Neural progenitor cell (in vitro differentiated cells): ENCODE data around the gene NAA11. TPM values are rescaled to one million over a fixed set of nuclear protein-coding genes. Genes with fewer than 3 reads are reported as not detected.
A peak's percentile ranks its signal among the peaks of the same experiment; 100 is the strongest.

ENCODE experiments used
- DNase-seq: peaks from one replicate; pipeline ENCODE4 v3.0.0-alpha.2; 2016; ENCODE audit warnings: low spot score
- H2AFZ ChIP-seq: fragments of 200-600 bp; sonication (generic); replicated peaks from 2 replicates; pipeline ENCODE4 v1.6.1; 2016; ENCODE audit warnings: antibody characterized with exemption
- H3F3A ChIP-seq: fragments of 200-600 bp; sonication (generic); 2 replicates; pipeline ENCODE4 v1.6.1; 2016; ENCODE audit warnings: antibody characterized with exemption, low read depth
- H3K27ac ChIP-seq: fragments of 200-600 bp; sonication (generic); 2 replicates; pipeline ENCODE4 v1.5.1; 2016; ENCODE audit warnings: mild to moderate bottlenecking
- H3K27me3 ChIP-seq: fragments of 200-600 bp; sonication (generic); 2 replicates; pipeline ENCODE4 v1.6.1; 2016; ENCODE audit warnings: mild to moderate bottlenecking, moderate library complexity
- H3K36me3 ChIP-seq: fragments of 200-600 bp; sonication (generic); 2 replicates; pipeline ENCODE4 v1.5.1; 2016
- H3K4me1 ChIP-seq: fragments of 200-600 bp; sonication (generic); 2 replicates; pipeline ENCODE4 v1.6.1; 2016; ENCODE audit warnings: mixed run types
- H3K4me2 ChIP-seq: fragments of 200-600 bp; sonication (generic); 2 replicates; pipeline ENCODE4 v1.6.1; 2016
- H3K4me3 ChIP-seq: fragments of 200-600 bp; sonication (generic); 2 replicates; pipeline ENCODE4 v1.5.1; 2016
- H3K79me2 ChIP-seq: fragments of 200-600 bp; sonication (generic); 2 replicates; pipeline ENCODE4 v1.6.1; 2016; ENCODE audit warnings: low read depth
- H3K9ac ChIP-seq: fragments of 200-600 bp; sonication (generic); 2 replicates; pipeline ENCODE4 v1.6.1; 2016
- H3K9me3 ChIP-seq: fragments of 200-600 bp; sonication (generic); 2 replicates; pipeline ENCODE4 v1.5.1; 2016; ENCODE audit warnings: low read depth
- H4K20me1 ChIP-seq: fragments of 200-600 bp; sonication (generic); 2 replicates; pipeline ENCODE4 v1.6.1; 2016; ENCODE audit warnings: low read depth
- H3K27ac Mint-ChIP-seq: 3 replicates; pipeline ENCODE4 v1.8.0; 2021; ENCODE audit warnings: mixed read lengths
- H3K27me3 Mint-ChIP-seq: 2 replicates; pipeline ENCODE4 v1.8.0; 2022; ENCODE audit warnings: low read depth, mild to moderate bottlenecking, inconsistent platforms, moderate library complexity, mixed read lengths; ENCODE audit not compliant: insufficient read depth
- H3K36me3 Mint-ChIP-seq: 3 replicates; pipeline ENCODE4 v1.8.0; 2021; ENCODE audit warnings: mixed read lengths
- H3K4me1 Mint-ChIP-seq: 3 replicates; pipeline ENCODE4 v1.8.0; 2021; ENCODE audit warnings: mixed read lengths
- H3K4me3 Mint-ChIP-seq: 3 replicates; pipeline ENCODE4 v1.8.0; 2021; ENCODE audit warnings: mild to moderate bottlenecking, moderate library complexity, mixed read lengths
- H3K9me3 Mint-ChIP-seq: 3 replicates; pipeline ENCODE4 v1.8.0; 2020; ENCODE audit warnings: mixed read lengths
- EZH2 ChIP-seq: fragments of 200-600 bp; sonication (generic); IDR thresholded peaks from 2 replicates; pipeline ENCODE4 v1.6.1; 2017; ENCODE audit warnings: antibody characterized with exemption, mild to moderate bottlenecking, moderate library complexity
- EZH2phosphoT487 ChIP-seq: fragments of 200-600 bp; sonication (generic); IDR thresholded peaks from 2 replicates; pipeline ENCODE4 v1.6.1; 2017; ENCODE audit warnings: antibody characterized with exemption
- total RNA-seq: library from RNA; depleted of rRNA; stranded (reverse); fragments of >200 nt; gene quantifications from 2 replicates; pipeline ENCODE4 v1.2.3, GENCODE V29; 2015; ENCODE audit warnings: low replicate concordance
- TF ChIP-seq, protein P1 (sequence below): fragments of 200-600 bp; sonication (generic); IDR thresholded peaks from 2 replicates; pipeline ENCODE4 v1.5.1; 2017; ENCODE audit warnings: antibody characterized with exemption, mild to moderate bottlenecking

Gene NAA11
- total RNA-seq, 1 donor from 2014 or later = not detected

DNA sequence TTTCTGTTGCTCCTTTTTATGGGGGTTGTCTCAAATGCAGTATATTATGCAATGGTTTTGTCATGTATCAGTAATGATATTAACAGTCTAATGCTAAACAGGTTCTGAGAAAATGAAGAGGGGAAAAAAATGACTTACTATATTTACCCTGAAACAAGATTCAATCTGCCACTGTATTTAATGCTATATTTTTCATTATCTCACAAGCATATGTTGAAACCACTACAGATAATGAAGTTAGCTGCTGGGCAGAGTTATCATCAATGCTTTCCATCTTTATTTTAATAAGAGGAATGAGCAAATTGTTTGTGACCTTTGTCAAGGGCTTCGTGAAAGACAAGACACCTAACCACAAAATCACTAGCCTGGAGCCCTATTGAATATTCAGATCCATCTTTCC lies 32.6 kb upstream of the NAA11 start:
- Histone ChIP-seq H3K36me3 (no peaks in the 10 kb centered on the region), H3K4me1 (no peaks in the 10 kb centered on the region), H3K9ac (no peak overlapping the region), H3K27ac (no peak overlapping the region), H2AFZ (no peak overlapping the region), H3K4me3 (no peak overlapping the region), H3K4me2 (no peak overlapping the region), H4K20me1 (no peaks in the 10 kb centered on the region), H3F3A (no peaks in the 10 kb centered on the region), H3K27me3 (no peaks in the 10 kb centered on the region), H3K79me2 (no peaks in the 10 kb centered on the region), H3K9me3 (no peaks in the 10 kb centered on the region)
- Mint-ChIP-seq H3K27ac (no peak overlapping the region), H3K4me1 (no peaks in the 10 kb centered on the region), H3K36me3 (no peaks in the 10 kb centered on the region), H3K9me3 (no peaks in the 10 kb centered on the region), H3K27me3 (no peaks in the 10 kb centered on the region), H3K4me3 (no peak overlapping the region)
- no peak for DNase-seq
- TF ChIP-seq EZH2 = no peak
- TF ChIP-seq, protein P1, sequence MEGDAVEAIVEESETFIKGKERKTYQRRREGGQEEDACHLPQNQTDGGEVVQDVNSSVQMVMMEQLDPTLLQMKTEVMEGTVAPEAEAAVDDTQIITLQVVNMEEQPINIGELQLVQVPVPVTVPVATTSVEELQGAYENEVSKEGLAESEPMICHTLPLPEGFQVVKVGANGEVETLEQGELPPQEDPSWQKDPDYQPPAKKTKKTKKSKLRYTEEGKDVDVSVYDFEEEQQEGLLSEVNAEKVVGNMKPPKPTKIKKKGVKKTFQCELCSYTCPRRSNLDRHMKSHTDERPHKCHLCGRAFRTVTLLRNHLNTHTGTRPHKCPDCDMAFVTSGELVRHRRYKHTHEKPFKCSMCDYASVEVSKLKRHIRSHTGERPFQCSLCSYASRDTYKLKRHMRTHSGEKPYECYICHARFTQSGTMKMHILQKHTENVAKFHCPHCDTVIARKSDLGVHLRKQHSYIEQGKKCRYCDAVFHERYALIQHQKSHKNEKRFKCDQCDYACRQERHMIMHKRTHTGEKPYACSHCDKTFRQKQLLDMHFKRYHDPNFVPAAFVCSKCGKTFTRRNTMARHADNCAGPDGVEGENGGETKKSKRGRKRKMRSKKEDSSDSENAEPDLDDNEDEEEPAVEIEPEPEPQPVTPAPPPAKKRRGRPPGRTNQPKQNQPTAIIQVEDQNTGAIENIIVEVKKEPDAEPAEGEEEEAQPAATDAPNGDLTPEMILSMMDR = no peak
- TF ChIP-seq EZH2phosphoT487 = no peak

DNA sequence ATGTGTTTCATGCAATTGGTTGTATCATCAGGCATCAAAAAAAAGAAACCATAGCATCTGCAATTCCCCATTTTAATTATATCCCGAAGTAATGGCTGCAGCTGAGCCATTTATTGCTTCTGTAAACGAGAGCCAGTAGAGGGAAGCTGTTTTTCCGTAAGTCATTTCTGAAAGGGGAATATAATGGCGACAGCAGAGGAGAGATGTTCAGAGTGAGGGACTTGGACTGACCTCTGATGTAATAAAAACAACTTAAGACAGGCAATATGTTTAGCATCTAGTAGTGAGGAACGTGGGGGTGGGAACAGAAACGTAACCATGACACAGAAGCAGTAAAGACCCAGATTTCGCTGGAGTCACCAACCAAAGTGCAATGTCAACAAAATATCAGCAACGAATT lies 31.5 kb upstream of the NAA11 start:
- no peak overlapping the region for H3K27ac ChIP-seq
- no peaks in the 10 kb centered on the region for H3F3A ChIP-seq
- no peak for TF ChIP-seq EZH2
- no peak for TF ChIP-seq EZH2phosphoT487
- TF ChIP-seq, protein P1 = no peak
- H3K4me2 ChIP-seq = no peak overlapping the region
- H3K4me3 ChIP-seq = no peak overlapping the region
- no peaks in the 10 kb centered on the region for H3K27me3 Mint-ChIP-seq
- no peaks in the 10 kb centered on the region for H3K27me3 ChIP-seq
- H3K4me1 Mint-ChIP-seq = no peaks in the 10 kb centered on the region
- DNase-seq = no peak
- no peak overlapping the region for H3K27ac Mint-ChIP-seq
- no peaks in the 10 kb centered on the region for H3K9me3 Mint-ChIP-seq
- no peaks in the 10 kb centered on the region for H4K20me1 ChIP-seq
- H3K9ac ChIP-seq = no peak overlapping the region
- no peak overlapping the region for H3K4me3 Mint-ChIP-seq
- no peaks in the 10 kb centered on the region for H3K9me3 ChIP-seq
- H3K36me3 Mint-ChIP-seq = no peaks in the 10 kb centered on the region
- H3K36me3 ChIP-seq = no peaks in the 10 kb centered on the region
- peak overlapping the region; percentile 54 for H2AFZ ChIP-seq
- H3K4me1 ChIP-seq = no peaks in the 10 kb centered on the region
- H3K79me2 ChIP-seq = no peaks in the 10 kb centered on the region

DNA sequence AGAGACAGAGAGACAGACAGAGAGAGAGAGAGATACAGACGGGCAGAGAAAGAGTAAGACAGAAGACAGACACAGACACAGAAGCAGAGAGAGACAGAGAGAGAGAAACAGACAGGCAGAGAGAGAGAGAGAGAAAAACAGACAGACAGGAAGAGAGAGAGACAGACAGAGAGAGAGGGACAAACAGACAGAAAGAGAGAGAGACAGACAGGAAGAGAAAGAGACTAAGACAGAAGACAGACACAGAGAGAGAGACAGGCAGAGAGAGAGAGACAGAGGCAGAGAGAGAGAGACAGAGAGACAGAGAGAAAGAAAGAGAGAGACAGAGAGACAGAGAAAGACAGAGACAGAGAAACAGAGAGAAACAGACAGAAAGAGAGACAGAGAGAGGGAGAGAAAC lies 27.2 kb upstream of the NAA11 start:
- Mint-ChIP-seq H3K27me3 (no peaks in the 10 kb centered on the region), H3K27ac (no peak overlapping the region), H3K4me3 (no peak overlapping the region), H3K9me3 (peaks cover 6% of the 10 kb centered on the region), H3K36me3 (peaks cover 1% of the 10 kb centered on the region), H3K4me1 (no peaks in the 10 kb centered on the region)
- no peak for DNase-seq
- H3K27ac ChIP-seq = no peak overlapping the region
- no peak overlapping the region for H2AFZ ChIP-seq
- H3K36me3 ChIP-seq = no peaks in the 10 kb centered on the region
- no peak for TF ChIP-seq EZH2phosphoT487
- H4K20me1 ChIP-seq = no peaks in the 10 kb centered on the region
- H3K9ac ChIP-seq = no peak overlapping the region
- H3F3A ChIP-seq = no peaks in the 10 kb centered on the region
- no peaks in the 10 kb centered on the region for H3K79me2 ChIP-seq
- H3K27me3 ChIP-seq = no peaks in the 10 kb centered on the region
- H3K4me3 ChIP-seq = no peak overlapping the region
- no peaks in the 10 kb centered on the region for H3K4me1 ChIP-seq
- no peaks in the 10 kb centered on the region for H3K9me3 ChIP-seq
- no peak overlapping the region for H3K4me2 ChIP-seq

DNA sequence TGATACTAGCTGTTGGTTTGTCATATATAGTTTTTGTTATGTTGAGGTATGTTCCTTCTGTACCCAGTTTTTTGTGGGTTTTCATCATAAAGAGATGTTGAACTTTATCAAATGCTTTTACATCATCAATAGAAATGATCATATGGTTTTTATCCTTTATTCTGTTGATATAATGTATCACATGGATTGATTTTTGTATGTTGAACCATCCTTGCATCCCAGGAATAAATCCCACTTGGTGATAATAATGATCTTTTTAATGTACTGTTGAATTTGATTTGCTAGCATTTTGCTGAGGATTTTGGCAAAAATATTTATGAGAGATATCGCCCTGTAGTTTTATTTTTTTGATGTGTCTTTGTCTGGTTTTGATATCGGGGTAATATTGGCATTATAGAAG lies 22.5 kb upstream of the NAA11 start:
- Histone ChIP-seq H3K9me3 (no peaks in the 10 kb centered on the region), H3F3A (no peaks in the 10 kb centered on the region), H3K4me1 (no peaks in the 10 kb centered on the region), H3K4me2 (no peak overlapping the region), H3K27ac (no peak overlapping the region), H3K36me3 (no peaks in the 10 kb centered on the region), H4K20me1 (no peaks in the 10 kb centered on the region), H3K9ac (no peak overlapping the region), H2AFZ (no peak overlapping the region), H3K4me3 (no peak overlapping the region), H3K27me3 (no peaks in the 10 kb centered on the region), H3K79me2 (no peaks in the 10 kb centered on the region)
- H3K9me3 Mint-ChIP-seq = peaks cover 30% of the 10 kb centered on the region
- peaks cover 5% of the 10 kb centered on the region for H3K36me3 Mint-ChIP-seq
- no peak overlapping the region for H3K4me3 Mint-ChIP-seq
- no peak for TF ChIP-seq EZH2phosphoT487
- no peak for TF ChIP-seq EZH2
- TF ChIP-seq, protein P1 = no peak
- no peak for DNase-seq
- no peaks in the 10 kb centered on the region for H3K4me1 Mint-ChIP-seq
- H3K27me3 Mint-ChIP-seq = no peaks in the 10 kb centered on the region
- H3K27ac Mint-ChIP-seq = no peak overlapping the region
